Suprapubic skin (tissue), 3 donors: ENCODE results near the gene MAN2B2.

Source experiments
- CTCF ChIP-seq, 2 donors: fragments of 200-600 bp in 1 of 2; fragments of 450-650 bp in 1 of 2; sonication (generic) in 1 of 2; IDR thresholded peaks; one replicate each; pipeline ENCODE4 v1.5.1; 2016 to 2019; ENCODE audit warnings: antibody characterized with exemption in 2 of 2, mild to moderate bottlenecking in 1 of 2, moderate library complexity in 1 of 2
- POLR2AphosphoS5 ChIP-seq, 3 donors: sonication (generic); formaldehyde crosslinking; IDR thresholded peaks; one replicate each; pipeline ENCODE4 v1.6.1; 2017; ENCODE audit warnings: antibody characterized with exemption in 3 of 3

- TF ChIP-seq POLR2AphosphoS5 (IDR thresholded peaks at IDR 0.05) (no peak), CTCF (IDR thresholded peaks at IDR 0.05) (no peak)
These were observed 22.0 kb downstream of the MAN2B2 start for GRCh38 chr4:6596948-6597347.
